HepG2 (cell line): ENCODE data around the gene TRMT2A. TPM values are rescaled to one million over a fixed set of nuclear protein-coding genes. Genes with fewer than 3 reads are reported as not detected.
A peak's percentile ranks its signal among the peaks of the same experiment; 100 is the strongest.

ENCODE experiments used
- ATAC-seq: fragments of 200-7000 bp; cut with Tn5 transposase; 3 replicates; pipeline ENCODE4 v1.9.1; 2020; ENCODE audit warnings: mild to moderate bottlenecking, moderate library complexity
- BruUV-seq: library from RNA; stranded (reverse); fragments of 400-500 nt; replicated peaks from 2 replicates; lab custom pipeline; 2021; lab: Mats Ljungman, UMichigan
- CTCF ChIA-PET: fragments of 300-600 bp; formaldehyde crosslinking; extraction: SDS; loops from one replicate; lab custom pipeline; 2021; ENCODE audit warnings: low total read pairs, inconsistent platforms, low intra/inter-chr PET ratio; lab: Yijun Ruan, JAX
- POLR2A ChIA-PET: fragments of 350-600 bp; sonication (Branson Sonifier 250); formaldehyde crosslinking; loops from one replicate; lab custom pipeline; 2020; ENCODE audit warnings: antibody characterized with exemption, inconsistent platforms; lab: Yijun Ruan, JAX
- DNase-seq: peaks from one replicate; pipeline ENCODE4 v3.0.0-alpha.2; 2015; ENCODE audit warnings: low spot score
- FAIRE-seq: peaks from 3 replicates; lab custom pipeline; 2011; peaks lifted over from hg19 to GRCh38; lab: Jason Lieb, UNC
- H2AFZ ChIP-seq: one replicate; pipeline ENCODE4 v1.6.1; 2011; ENCODE audit warnings: low read length, inconsistent platforms
- H3K27ac ChIP-seq: fragments of 300-600 bp; 3 replicates; pipeline ENCODE4 v1.8.0; 2011; ENCODE audit warnings: mixed run types, mild to moderate bottlenecking, mixed read lengths, low read length, inconsistent platforms; ENCODE audit not compliant: insufficient read depth; ENCODE audit errors: extremely low read length
- H3K27me3 ChIP-seq, 2 experiments: fragments of 200-600 bp in 1 of 2; 2 replicates in 1 of 2; 3 replicates in 1 of 2; pipeline versions ENCODE4 v1.6.0 to v1.8.0; 2011; ENCODE audit warnings: low read length in 2 of 2, mild to moderate bottlenecking in 2 of 2, moderate library complexity in 2 of 2, inconsistent platforms in 1 of 2; ENCODE audit not compliant: insufficient read depth in 2 of 2, control insufficient read depth in 1 of 2
- H3K36me3 ChIP-seq, 2 experiments: fragments of 200-600 bp in 1 of 2; replicated peaks in 1 of 2; 2 replicates in 1 of 2; 3 replicates in 1 of 2; pipeline versions ENCODE4 v1.5.1 to v1.8.0; 2011; ENCODE audit warnings: low read length in 2 of 2, inconsistent platforms in 1 of 2; ENCODE audit not compliant: insufficient read depth in 2 of 2, control insufficient read depth in 1 of 2
- H3K4me1 ChIP-seq: 2 replicates; pipeline ENCODE4 v1.5.1; 2012; ENCODE audit warnings: low read length, inconsistent platforms; ENCODE audit not compliant: insufficient read depth
- H3K4me2 ChIP-seq: 2 replicates; pipeline ENCODE4 v1.6.0; 2011; ENCODE audit warnings: low read depth, low read length, inconsistent platforms
- H3K4me3 ChIP-seq, 3 experiments: fragments of 200-600 bp in 1 of 3; sonication (generic), shearing (Covaris generic) in 1 of 3; replicated peaks in 1 of 3; 2 replicates each; pipeline ENCODE4 v1.5.1; 2011 to 2016; ENCODE audit warnings: low read length in 3 of 3, inconsistent platforms in 2 of 3, low read depth in 2 of 3, mild to moderate bottlenecking in 2 of 3, control low read depth in 1 of 3, mixed read lengths in 1 of 3; ENCODE audit not compliant: insufficient read depth in 1 of 3
- H3K79me2 ChIP-seq: one replicate; pipeline ENCODE4 v1.6.1; 2011; ENCODE audit warnings: low read length, inconsistent platforms; ENCODE audit not compliant: insufficient read depth
- H3K9ac ChIP-seq: 2 replicates; pipeline ENCODE4 v1.6.0; 2011; ENCODE audit warnings: mild to moderate bottlenecking, low read depth, low read length, inconsistent platforms; ENCODE audit not compliant: insufficient read depth
- H3K9me3 ChIP-seq: 2 replicates; pipeline ENCODE4 v1.5.1; 2012; ENCODE audit warnings: mild to moderate bottlenecking, low read length
- H4K20me1 ChIP-seq: 2 replicates; pipeline ENCODE4 v1.6.0; 2011; ENCODE audit warnings: inconsistent platforms, mild to moderate bottlenecking, low read length, moderate library complexity; ENCODE audit not compliant: insufficient read depth
- AGO2 ChIP-seq: fragments of 200-400 bp; formaldehyde crosslinking; optimal IDR thresholded peaks from 2 replicates; pipeline ENCODE3; 2017; ENCODE audit warnings: mild to moderate bottlenecking, low read depth, low read length, moderate library complexity
- ATF5 ChIP-seq: sonication (generic); formaldehyde crosslinking; IDR thresholded peaks from 2 replicates; pipeline ENCODE4 v1.4.0; 2020; ENCODE audit warnings: mild to moderate bottlenecking, low read depth, missing genetic modification reagents
- EP300 ChIP-seq, 3 experiments: sonication (generic) in 1 of 3; formaldehyde crosslinking in 1 of 3; IDR thresholded peaks; 2 replicates each; pipeline versions ENCODE4 v1.5.1 to v1.6.1; 2011 to 2020; ENCODE audit warnings: low read depth in 2 of 3, low read length in 2 of 3, borderline replicate concordance in 1 of 3, improper control_type of control experiment in 1 of 3, mild to moderate bottlenecking in 1 of 3, missing genetic modification reagents in 1 of 3, moderate library complexity in 1 of 3
- HOXD1 ChIP-seq: sonication (generic); formaldehyde crosslinking; IDR thresholded peaks from 2 replicates; pipeline ENCODE4 v1.5.0; 2020; ENCODE audit warnings: missing genetic modification reagents
- MXD4 ChIP-seq: IDR thresholded peaks from 2 replicates; pipeline ENCODE4 v1.6.1; 2016; ENCODE audit warnings: mild to moderate bottlenecking, missing biosample characterization, missing genetic modification reagents
- RBM22 ChIP-seq: fragments of 200-400 bp; formaldehyde crosslinking; optimal IDR thresholded peaks from 2 replicates; pipeline ENCODE3; 2017; ENCODE audit warnings: mild to moderate bottlenecking, low read length, moderate library complexity
- SIN3B ChIP-seq: fragments of 150-350 bp; IDR thresholded peaks from 2 replicates; pipeline ENCODE4 v1.6.1; 2014; ENCODE audit warnings: low read length
- SKIL ChIP-seq: sonication (generic); formaldehyde crosslinking; IDR thresholded peaks from 2 replicates; pipeline ENCODE4 v1.8.0; 2022; ENCODE audit warnings: missing genetic modification reagents, mild to moderate bottlenecking, moderate library complexity, borderline replicate concordance
- ZBTB26 ChIP-seq: IDR thresholded peaks from 2 replicates; pipeline ENCODE4 v1.6.1; 2016; ENCODE audit warnings: missing compliant biosample characterization, missing genetic modification reagents, borderline replicate concordance
- ZNF234 ChIP-seq: sonication (generic); formaldehyde crosslinking; conservative IDR thresholded peaks from 2 replicates; pipeline ENCODE4 v1.5.1; 2020; ENCODE audit warnings: mild to moderate bottlenecking, missing genetic modification reagents
- ZNF563 ChIP-seq: sonication (generic); formaldehyde crosslinking; IDR thresholded peaks from 2 replicates; pipeline ENCODE4 v1.8.0; 2022; ENCODE audit warnings: mild to moderate bottlenecking, moderate library complexity, missing genetic modification reagents
- ZNF674 ChIP-seq: sonication (generic); formaldehyde crosslinking; IDR thresholded peaks from 2 replicates; pipeline ENCODE4 v1.5.0; 2020; ENCODE audit warnings: low read depth, mild to moderate bottlenecking, missing genetic modification reagents
- WGBS: methylation state at CpG from one replicate; pipeline ENCODE4 v1.1.6; 2017; ENCODE audit warnings: low lambda C conversion rate; 5-methylcytosine and 5-hydroxymethylcytosine counted together
- in situ Hi-C: cut with HindIII; loops from 2 replicates; pipeline ENCODE4 v1.10.0; 2017; ENCODE audit warnings: low pct_unique_long_range_greater_than_20kb; ENCODE audit not compliant: extremely low pct_ligation_motif_present
- intact Hi-C: fragments of 100-400 bp; cut with micrococcal nuclease; formaldehyde crosslinking; loops from one replicate; pipeline ENCODE4 v1.10.0; 2022; ENCODE audit not compliant: unreplicated experiment
- polyA plus RNA-seq, 8 experiments: library from polyadenylated mRNA; depleted of rRNA in 3 of 8; stranded (reverse) in 7 of 8; unstranded in 1 of 8; fragments of >200 nt; fragmentation: Illumina TruSeq in 4 of 8; extraction: Trizol in 4 of 8; gene quantifications; 2 replicates each; pipeline versions ENCODE4 v1.2.1 to v1.2.3, GENCODE V29; 2011 to 2016; ENCODE audit warnings: low read depth in 4 of 8, missing spikeins in 1 of 8, mixed read lengths in 1 of 8; ENCODE audit not compliant: insufficient read depth in 1 of 8
- total RNA-seq, 5 experiments: library from RNA; depleted of rRNA; stranded (reverse); fragments of >200 nt; fragmentation: Illumina TruSeq; extraction: Trizol; gene quantifications; 2 replicates each; pipeline ENCODE4 v1.2.3, GENCODE V29; 2016; ENCODE audit warnings: low read depth in 1 of 5
- TF ChIP-seq, protein P1 (sequence below): IDR thresholded peaks from 2 replicates; pipeline ENCODE4 v1.6.1; 2012; ENCODE audit warnings: low read depth, low read length, improper control_type of control experiment
- TF ChIP-seq, protein P2 (sequence below): sonication (generic); formaldehyde crosslinking; IDR thresholded peaks from 2 replicates; pipeline ENCODE4 v1.4.0; 2020; ENCODE audit warnings: missing genetic modification reagents

The TRMT2A gene
- total and polyA plus RNA-seq, 2 of the 13 experiments (the other 11 are each of a cell fraction or from before 2014, with no cell fraction given): 24.0 to 30.3 TPM

GRCh38 chr22:20111689-20112622 is 5.1 kb downstream of the TRMT2A start:
- Histone ChIP-seq H2AFZ (no peak overlapping the region), H3K4me2 (no peak overlapping the region), H3K4me1 (peaks cover 23% of the 10 kb centered on the region), H3K9me3 (no peaks in the 10 kb centered on the region), H3K9ac (0 out of 2 replicates have a peak overlapping the region, but pooled peaks have one; percentile 40), H3K4me3 (no peak overlapping the region), H3K27me3 (no peaks in the 10 kb centered on the region), H4K20me1 (peaks cover 4% of the 10 kb centered on the region; the same call in 1 of the 2 replicates), H3K79me2 (peaks cover 19% of the 10 kb centered on the region), H3K36me3 (peaks cover 25 to 84% of the 10 kb centered on the region in 2 experiments), H3K27ac (peak overlapping the region; percentile 42)
- 94% methylated on average over 3 of the region's 7 CpGs for WGBS
- in situ Hi-C loops (no loop called here), intact Hi-C loops (no loop called here)
- ATAC-seq: no peak
- POLR2A ChIA-PET: no interaction called here
- CTCF ChIA-PET: no interaction called here
- no peak for FAIRE-seq
- DNase-seq: no peak
- no TSS peak for BruUV-seq
- TF ChIP-seq MXD4: no peak
- TF ChIP-seq SIN3B: no peak
- no peak for TF ChIP-seq HOXD1 (CRISPR knock-in tag)
- no peak for TF ChIP-seq ZBTB26 (CRISPR knock-in tag)
- TF ChIP-seq SKIL (CRISPR knock-in tag): no peak
- TF ChIP-seq ZNF674: no peak
- TF ChIP-seq ZNF234 (CRISPR knock-in tag): no peak
- TF ChIP-seq RBM22: peak; percentile 73
- TF ChIP-seq, protein P1, sequence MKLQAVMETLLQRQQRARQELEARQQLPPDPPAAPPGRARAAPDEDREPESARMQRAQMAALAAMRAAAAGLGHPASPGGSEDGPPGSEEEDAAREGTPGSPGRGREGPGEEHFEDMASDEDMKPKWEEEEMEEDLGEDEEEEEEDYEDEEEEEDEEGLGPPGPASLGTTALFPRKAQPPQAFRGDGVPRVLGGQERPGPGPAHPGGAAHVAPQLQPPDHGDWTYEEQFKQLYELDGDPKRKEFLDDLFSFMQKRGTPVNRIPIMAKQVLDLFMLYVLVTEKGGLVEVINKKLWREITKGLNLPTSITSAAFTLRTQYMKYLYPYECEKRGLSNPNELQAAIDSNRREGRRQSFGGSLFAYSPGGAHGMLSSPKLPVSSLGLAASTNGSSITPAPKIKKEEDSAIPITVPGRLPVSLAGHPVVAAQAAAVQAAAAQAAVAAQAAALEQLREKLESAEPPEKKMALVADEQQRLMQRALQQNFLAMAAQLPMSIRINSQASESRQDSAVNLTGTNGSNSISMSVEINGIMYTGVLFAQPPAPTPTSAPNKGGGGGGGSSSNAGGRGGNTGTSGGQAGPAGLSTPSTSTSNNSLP: no peak
- TF ChIP-seq, protein P2, sequence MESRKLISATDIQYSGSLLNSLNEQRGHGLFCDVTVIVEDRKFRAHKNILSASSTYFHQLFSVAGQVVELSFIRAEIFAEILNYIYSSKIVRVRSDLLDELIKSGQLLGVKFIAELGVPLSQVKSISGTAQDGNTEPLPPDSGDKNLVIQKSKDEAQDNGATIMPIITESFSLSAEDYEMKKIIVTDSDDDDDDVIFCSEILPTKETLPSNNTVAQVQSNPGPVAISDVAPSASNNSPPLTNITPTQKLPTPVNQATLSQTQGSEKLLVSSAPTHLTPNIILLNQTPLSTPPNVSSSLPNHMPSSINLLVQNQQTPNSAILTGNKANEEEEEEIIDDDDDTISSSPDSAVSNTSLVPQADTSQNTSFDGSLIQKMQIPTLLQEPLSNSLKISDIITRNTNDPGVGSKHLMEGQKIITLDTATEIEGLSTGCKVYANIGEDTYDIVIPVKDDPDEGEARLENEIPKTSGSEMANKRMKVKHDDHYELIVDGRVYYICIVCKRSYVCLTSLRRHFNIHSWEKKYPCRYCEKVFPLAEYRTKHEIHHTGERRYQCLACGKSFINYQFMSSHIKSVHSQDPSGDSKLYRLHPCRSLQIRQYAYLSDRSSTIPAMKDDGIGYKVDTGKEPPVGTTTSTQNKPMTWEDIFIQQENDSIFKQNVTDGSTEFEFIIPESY (CRISPR knock-in tag): no peak
- peak; percentile 70 for TF ChIP-seq AGO2
- TF ChIP-seq ATF5 (CRISPR knock-in tag): no peak
- no peak for TF ChIP-seq ZNF563 (CRISPR knock-in tag)
- no peak for TF ChIP-seq EP300 (IDR thresholded peaks at IDR 0.05; ENCODE audit: low read depth in 2 of 2, low read length in 2 of 2)
- TF ChIP-seq EP300 (CRISPR knock-in tag; IDR thresholded peaks at IDR 0.05; ENCODE audit: borderline replicate concordance): no peak
